ACC112 (cell line): Measurements from ENCODE around the gene PEX26.
A peak's percentile ranks its signal among the peaks of the same experiment; 100 is the strongest.

Source experiments
- H2AFZ ChIP-seq: fragments of 200-600 bp; sonication (generic); one replicate; pipeline ENCODE4 v1.6.0; 2017; ENCODE audit warnings: antibody characterized with exemption, low read length; ENCODE audit not compliant: unreplicated experiment
- H3K27ac ChIP-seq: fragments of 200-600 bp; sonication (generic); 2 replicates; pipeline ENCODE4 v1.5.1; 2014; ENCODE audit warnings: low read depth, mild to moderate bottlenecking, antibody characterized with exemption, low read length, moderate library complexity
- H3K27me3 ChIP-seq: fragments of 200-600 bp; sonication (generic); 2 replicates; pipeline ENCODE4 v1.6.1; 2014; ENCODE audit warnings: mild to moderate bottlenecking, antibody characterized with exemption, low read length, moderate library complexity, mixed read lengths; ENCODE audit not compliant: insufficient read depth
- H3K36me3 ChIP-seq: fragments of 200-600 bp; sonication (generic); 2 replicates; pipeline ENCODE4 v1.6.1; 2016; ENCODE audit warnings: mild to moderate bottlenecking, antibody characterized with exemption, low read length, moderate library complexity, mixed read lengths; ENCODE audit not compliant: insufficient read depth
- H3K4me1 ChIP-seq: fragments of 200-600 bp; sonication (generic); one replicate; pipeline ENCODE4 v1.6.1; 2016; ENCODE audit warnings: low read length, mixed read lengths; ENCODE audit not compliant: insufficient read depth, unreplicated experiment, control insufficient read depth
- H3K4me3 ChIP-seq: fragments of 200-600 bp; sonication (generic); 2 replicates; pipeline ENCODE4 v1.5.1; 2014; ENCODE audit warnings: mild to moderate bottlenecking, low read depth, low read length
- H3K79me2 ChIP-seq: fragments of 200-600 bp; sonication (generic); one replicate; pipeline ENCODE4 v1.6.0; 2016; ENCODE audit warnings: low read length; ENCODE audit not compliant: control insufficient read depth, unreplicated experiment, insufficient read depth

The PEX26 gene

DNA sequence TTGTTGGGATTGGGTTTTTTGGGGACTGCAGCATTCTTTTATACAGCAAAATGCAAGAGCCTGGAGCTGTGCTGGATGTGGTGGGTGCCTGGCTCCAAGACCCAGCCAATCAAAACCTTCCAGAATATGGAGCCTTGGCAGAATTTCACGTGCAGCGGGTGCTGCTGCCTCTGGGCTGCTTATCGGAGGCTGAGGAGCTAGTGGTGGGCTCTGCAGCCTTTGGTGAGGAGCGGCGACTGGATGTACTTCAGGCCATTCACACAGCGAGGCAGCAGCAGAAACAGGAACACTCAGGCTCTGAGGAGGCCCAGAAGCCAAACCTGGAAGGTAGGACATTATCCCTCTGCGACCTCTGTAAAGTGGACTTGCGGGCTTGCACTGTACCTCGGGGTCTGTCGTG is 5.6 kb downstream of the PEX26 start:
- Histone ChIP-seq H3K27ac (no peak overlapping the region), H3K4me1 (no peaks in the 10 kb centered on the region), H3K27me3 (no peaks in the 10 kb centered on the region), H3K4me3 (no peak overlapping the region), H3K36me3 (0 out of 2 replicates have a peak, but pooled peaks cover 6% of the 10 kb centered on the region), H3K79me2 (peaks cover 27% of the 10 kb centered on the region), H2AFZ (no peak overlapping the region)

DNA sequence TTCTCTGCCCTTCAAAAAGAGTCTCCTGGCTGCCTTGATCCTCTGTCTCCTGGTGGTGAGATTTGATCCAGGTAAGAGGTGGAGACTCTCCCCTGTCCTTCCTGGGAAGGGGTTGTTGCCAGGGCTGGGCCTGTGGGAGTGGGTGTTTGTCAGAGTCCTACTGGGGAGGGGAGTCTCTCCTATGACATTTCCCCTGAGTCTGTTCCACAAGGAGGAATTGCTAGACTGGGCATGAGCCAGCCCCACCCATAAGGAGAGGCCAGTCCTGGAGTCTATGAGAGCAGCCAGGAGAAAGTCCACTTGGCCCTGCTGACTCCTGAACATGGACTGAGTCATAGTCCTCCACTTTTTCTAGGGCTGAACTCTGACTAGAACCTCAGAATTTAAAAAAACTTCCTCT is 7.4 kb downstream of the PEX26 start:
- Histone ChIP-seq H3K4me3 (no peak overlapping the region), H3K27ac (peak overlapping the region; percentile 47; the same call in 1 of the 2 replicates), H2AFZ (no peak overlapping the region), H3K79me2 (peaks cover 13% of the 10 kb centered on the region), H3K4me1 (no peaks in the 10 kb centered on the region), H3K27me3 (no peaks in the 10 kb centered on the region), H3K36me3 (0 out of 2 replicates have a peak, but pooled peaks cover 6% of the 10 kb centered on the region)

DNA sequence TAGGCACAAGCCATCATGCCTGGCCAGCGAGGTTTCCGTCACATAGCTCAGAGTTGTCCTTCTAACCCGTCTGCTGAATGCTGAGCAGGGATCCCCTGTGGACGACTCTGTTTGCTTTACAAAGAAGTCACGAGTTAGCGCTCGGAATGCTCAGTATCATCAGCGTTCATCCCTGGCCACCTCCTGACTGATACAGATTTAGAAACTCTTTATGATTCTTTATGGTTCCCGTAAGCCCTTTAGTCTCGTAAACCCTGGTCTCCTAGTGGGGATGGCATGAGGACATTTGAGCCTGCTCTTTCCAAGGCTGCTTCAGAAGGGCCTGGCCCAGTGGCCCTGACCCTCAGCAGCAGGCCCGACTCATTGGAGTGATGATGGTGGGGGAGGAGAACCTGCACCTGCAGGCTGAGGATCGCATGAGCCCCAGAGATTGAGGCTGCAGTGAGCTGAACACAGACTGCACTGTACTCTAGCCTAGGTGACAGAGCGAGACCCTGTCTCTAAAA is 9.6 kb downstream of the PEX26 start:
- Histone ChIP-seq H3K36me3 (0 out of 2 replicates have a peak, but pooled peaks cover 3% of the 10 kb centered on the region), H3K27ac (no peak overlapping the region), H3K4me1 (peaks cover under 1% of the 10 kb centered on the region), H3K79me2 (peaks cover 1% of the 10 kb centered on the region), H3K4me3 (no peak overlapping the region), H2AFZ (no peak overlapping the region), H3K27me3 (no peaks in the 10 kb centered on the region)

DNA sequence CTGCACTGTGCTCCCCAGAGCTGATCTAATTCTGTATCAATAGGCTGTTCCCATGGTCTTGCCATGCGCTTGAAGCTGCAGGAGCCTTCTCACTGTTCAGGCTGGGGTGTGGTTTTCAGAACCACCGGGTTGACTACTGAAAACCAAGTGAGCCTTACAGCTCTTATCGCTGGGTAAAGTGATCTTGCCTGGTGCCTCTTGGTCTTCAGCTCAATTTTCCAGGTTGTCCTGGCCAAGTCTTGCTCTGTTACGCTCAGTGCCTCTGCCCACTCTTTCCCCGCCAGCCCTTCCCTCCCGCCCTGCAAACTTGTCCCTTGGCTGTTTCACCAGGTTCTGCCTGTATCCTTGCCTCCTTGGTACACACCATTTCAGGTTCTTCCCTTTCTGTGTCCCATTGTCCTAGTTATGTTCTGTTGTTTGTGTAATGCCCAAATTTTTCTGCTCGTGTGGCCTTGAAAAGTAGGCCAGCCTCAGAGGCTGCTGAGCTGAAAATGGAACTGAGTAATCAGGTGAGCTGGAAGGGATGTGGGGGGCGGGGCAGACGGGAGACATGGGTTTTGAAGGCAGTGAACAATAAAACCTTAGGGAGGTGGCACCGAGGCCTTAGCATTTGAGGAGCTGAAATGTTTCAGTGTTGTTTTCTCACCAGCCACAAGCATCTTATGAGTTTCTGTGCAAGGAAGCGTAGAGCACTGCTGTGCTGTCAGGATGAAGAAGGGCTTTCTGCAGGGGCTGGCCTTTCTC is 11.2 kb downstream of the PEX26 start:
- Histone ChIP-seq H3K27ac (no peak overlapping the region), H3K36me3 (0 out of 2 replicates have a peak, but pooled peaks cover 3% of the 10 kb centered on the region), H3K79me2 (peaks cover 2% of the 10 kb centered on the region)

DNA sequence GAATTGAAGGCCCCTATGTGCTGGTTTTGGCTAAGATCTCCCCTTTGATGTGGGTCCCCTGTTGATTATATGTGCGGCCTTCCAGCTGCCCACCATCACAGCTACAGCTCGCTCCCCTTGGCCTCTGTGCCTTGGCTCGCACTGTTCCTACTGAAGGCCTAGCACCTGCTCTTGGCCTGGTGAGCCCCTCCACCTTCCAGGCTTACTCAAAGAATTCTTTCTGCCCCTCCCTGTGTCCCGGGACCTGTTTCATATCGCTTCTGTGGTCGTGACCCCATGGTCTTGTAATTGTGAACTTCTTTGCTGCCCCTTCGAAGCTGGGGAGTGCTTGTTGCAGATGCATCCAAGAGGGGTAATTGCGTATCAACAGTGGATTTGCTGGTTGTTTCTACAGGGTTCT is 12.5 kb downstream of the PEX26 start:
- 0 out of 2 replicates have a peak, but pooled peaks cover 3% of the 10 kb centered on the region for H3K36me3 ChIP-seq
- H3K27ac ChIP-seq = no peak overlapping the region
- H3K79me2 ChIP-seq = peaks cover 2% of the 10 kb centered on the region
- peaks cover 3% of the 10 kb centered on the region for H3K4me1 ChIP-seq
- H2AFZ ChIP-seq = no peak overlapping the region
- no peaks in the 10 kb centered on the region for H3K27me3 ChIP-seq
- no peak overlapping the region for H3K4me3 ChIP-seq

More for the DNA sequence above, 11.2 kb downstream of the PEX26 start:
- Histone ChIP-seq H3K4me1 (peaks cover 3% of the 10 kb centered on the region), H2AFZ (no peak overlapping the region), H3K4me3 (no peak overlapping the region), H3K27me3 (no peaks in the 10 kb centered on the region)

DNA sequence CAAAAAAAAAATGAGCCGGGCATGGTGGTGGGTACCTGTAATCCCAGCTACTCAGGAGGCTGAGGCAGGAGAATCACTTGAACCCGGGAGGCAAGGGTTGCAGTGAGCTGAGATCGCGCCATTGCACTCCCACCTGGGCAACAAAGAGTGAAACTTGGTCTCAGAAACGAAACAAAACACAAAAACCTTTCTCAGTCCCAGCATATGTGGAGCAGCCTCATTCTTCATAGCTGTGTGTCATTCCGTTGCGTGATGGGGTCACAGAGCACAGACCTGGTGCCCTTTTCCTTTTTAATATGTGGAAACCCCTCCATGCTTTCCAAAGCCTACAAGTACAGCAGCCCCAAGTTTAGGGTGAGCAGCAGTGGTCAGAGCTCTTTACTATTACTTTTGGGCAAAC is 13.7 kb downstream of the PEX26 start:
- no peak overlapping the region for H2AFZ ChIP-seq
- H3K36me3 ChIP-seq = 0 out of 2 replicates have a peak, but pooled peaks cover 3% of the 10 kb centered on the region
- peak overlapping the region; percentile 95 for H3K27ac ChIP-seq
- peak overlapping the region; percentile 73 for H3K4me3 ChIP-seq
- peaks cover 3% of the 10 kb centered on the region for H3K4me1 ChIP-seq
- peaks cover 2% of the 10 kb centered on the region for H3K79me2 ChIP-seq
- H3K27me3 ChIP-seq = no peaks in the 10 kb centered on the region

DNA sequence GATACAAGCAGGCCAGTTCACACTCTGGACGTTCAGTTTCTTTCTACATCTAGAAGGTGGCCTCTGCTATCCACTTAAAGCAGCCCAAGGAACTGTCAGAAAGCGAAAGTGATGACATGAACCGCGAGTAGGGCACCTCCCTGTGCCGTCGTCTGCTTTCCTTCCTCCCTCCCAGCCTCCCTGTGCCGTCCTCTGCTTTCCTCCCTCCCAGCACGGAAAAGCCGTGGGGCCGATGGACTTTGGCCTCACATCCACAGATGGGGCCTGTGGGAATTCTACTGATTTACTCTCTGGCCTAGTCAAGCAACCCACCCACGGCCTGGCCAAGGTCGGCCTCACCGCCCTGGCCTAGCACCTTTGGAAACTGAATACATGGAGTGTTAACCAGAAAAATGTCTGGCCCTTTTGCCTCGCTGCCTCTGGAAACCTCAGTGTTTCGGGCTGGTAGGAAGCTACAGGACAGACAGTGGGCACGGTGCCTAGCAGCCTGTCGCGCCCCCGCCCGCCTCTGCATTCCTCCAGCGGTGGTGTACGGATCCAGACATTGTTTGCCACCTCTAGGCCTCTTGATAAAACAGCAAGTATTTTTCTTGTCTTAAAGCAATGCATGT is 14.2 kb downstream of the PEX26 start:
- H3K79me2 ChIP-seq = peaks cover 2% of the 10 kb centered on the region
- H3K27ac ChIP-seq = peak overlapping the region; percentile 95
- H2AFZ ChIP-seq = peak overlapping the region; percentile 60
- H3K4me1 ChIP-seq = peaks cover 3% of the 10 kb centered on the region
- 0 out of 2 replicates have a peak, but pooled peaks cover 3% of the 10 kb centered on the region for H3K36me3 ChIP-seq
- H3K27me3 ChIP-seq = no peaks in the 10 kb centered on the region
- peak overlapping the region; percentile 73 for H3K4me3 ChIP-seq

DNA sequence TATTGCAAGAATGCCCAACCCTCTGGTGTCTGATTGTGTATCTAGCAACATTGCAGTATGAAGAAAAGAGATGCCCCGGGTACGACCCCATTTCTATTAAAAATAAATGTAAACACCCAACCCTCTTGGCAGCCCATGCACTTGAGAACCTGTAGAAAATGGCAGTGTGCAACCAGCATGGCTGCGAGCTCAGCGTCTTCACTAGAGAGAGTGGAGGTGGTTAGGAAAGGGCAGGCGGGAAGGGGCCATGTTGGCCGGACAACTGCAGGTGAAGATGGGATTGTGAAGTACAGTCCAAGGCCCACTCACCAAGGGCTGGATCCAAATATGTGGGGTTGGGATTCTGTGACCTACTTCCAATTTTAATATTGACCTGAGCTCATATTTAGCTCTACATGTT is 15.9 kb downstream of the PEX26 start:
- Histone ChIP-seq H2AFZ (no peak overlapping the region), H3K27me3 (no peaks in the 10 kb centered on the region), H3K36me3 (no peaks in the 10 kb centered on the region), H3K4me1 (peaks cover 3% of the 10 kb centered on the region), H3K79me2 (peaks cover 2% of the 10 kb centered on the region), H3K27ac (no peak overlapping the region), H3K4me3 (no peak overlapping the region)

DNA sequence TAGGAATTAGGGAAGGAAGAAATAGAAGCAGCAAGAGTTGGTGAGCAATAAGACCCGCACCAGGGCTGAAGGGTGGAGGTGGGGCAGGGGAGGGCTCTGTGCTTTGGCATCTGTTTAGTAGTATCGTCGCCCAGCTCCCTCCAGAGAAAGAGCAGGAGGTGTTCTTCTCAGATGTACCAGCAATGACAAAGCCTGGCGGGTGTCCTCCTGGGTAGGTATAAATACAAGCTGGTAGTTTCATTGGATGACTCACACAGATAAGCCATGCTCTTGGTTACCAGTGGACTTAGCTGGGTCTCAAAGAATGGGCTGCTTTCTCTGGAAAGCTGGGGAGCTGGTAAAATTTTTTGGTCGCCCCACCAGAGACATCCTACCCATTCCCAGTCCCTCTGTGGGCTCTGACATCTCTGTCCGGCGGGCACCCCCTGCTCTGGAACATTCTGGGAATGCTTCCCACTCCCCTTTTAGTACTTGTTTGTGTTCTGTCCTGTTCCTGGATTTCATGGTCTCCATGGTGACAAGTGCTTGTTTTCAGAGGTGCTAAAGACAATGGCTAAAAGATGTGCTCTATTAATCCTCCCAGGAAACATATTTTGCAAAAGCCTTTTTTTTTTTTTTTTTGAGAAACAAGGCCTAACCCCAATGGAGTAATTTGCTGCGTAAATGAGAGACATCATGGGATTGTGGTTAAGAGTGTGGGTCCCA is 17.5 kb downstream of the PEX26 start:
- H2AFZ ChIP-seq = no peak overlapping the region
- H3K27ac ChIP-seq = no peak overlapping the region
- H3K36me3 ChIP-seq = no peaks in the 10 kb centered on the region
- H3K4me1 ChIP-seq = peaks cover 3% of the 10 kb centered on the region
- H3K4me3 ChIP-seq = no peak overlapping the region
- peaks cover 2% of the 10 kb centered on the region for H3K79me2 ChIP-seq
- no peaks in the 10 kb centered on the region for H3K27me3 ChIP-seq

DNA sequence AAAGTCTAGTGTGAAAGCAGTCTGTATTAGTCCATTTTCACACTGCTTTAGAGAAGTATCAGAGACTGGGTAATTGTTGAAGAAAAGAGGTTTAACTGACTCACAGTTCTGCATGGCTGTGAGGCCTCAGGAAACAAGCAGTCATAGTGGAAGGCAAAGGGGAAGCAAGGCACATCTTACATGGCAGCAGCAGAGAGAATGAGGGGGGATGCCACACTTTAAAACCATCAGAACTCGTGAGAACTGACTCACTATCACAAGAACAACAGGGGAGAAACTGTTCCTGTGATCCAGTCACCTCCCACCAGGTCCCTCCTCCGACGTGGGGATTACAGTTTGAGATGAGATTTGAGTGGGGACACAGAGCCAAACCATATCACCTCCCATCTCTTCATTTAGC is 19.0 kb downstream of the PEX26 start:
- Histone ChIP-seq H3K4me3 (no peak overlapping the region), H3K4me1 (peaks cover 3% of the 10 kb centered on the region), H3K27me3 (no peaks in the 10 kb centered on the region), H3K79me2 (peaks cover 2% of the 10 kb centered on the region), H3K27ac (no peak overlapping the region), H3K36me3 (no peaks in the 10 kb centered on the region), H2AFZ (no peak overlapping the region)
